GM19395 (cell line): Measurements from ENCODE around the gene VAMP1.
"Not testable (repeated sequence)": the region's sequence is repeated elsewhere in the genome, so short reads cannot be mapped to it uniquely, and the experiment has no call there.

Experiments
- ATAC-seq: cut with Tn5 transposase; IDR thresholded peaks from one replicate; pipeline ENCODE4 v1.9.1; 2021; ENCODE audit warnings: mild to moderate bottlenecking, moderate library complexity; ENCODE audit not compliant: unreplicated experiment

VAMP1 gene

DNA sequence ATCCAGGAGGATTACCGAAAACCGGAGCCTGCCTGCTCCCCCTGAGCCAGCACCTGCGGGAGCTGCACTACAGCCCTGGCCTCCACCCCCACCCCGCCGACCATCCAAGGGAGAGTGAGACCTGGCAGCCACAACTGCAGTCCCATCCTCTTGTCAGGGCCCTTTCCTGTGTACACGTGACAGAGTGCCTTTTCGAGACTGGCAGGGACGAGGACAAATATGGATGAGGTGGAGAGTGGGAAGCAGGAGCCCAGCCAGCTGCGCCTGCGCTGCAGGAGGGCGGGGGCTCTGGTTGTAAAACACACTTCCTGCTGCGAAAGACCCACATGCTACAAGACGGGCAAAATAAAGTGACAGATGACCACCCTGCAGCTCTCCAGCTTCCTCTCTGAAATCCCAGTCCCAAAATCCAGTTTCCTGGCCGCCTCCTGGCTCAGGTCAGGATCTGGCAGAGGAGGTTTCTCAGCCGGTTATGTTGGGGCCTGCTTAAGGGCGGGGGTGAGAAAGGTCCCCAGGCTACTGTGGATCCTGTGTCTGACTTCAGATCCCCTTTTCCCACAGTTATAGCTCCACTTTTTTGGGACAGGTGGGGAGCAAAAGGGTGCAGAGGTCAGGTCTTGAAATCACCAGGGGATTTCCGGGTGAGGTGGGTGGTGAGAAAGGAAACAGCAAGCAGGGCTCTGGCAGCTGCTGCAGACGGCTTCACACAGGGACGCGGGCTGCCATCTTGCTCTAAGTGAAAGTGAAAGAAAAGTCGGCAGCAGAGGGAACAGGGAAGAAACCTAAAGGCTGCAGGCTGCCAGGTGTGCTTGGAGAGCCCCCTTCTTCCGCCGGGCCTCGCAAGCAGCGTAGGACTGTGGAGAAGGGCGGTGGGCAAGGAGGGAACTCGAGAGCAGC lies 18.9 kb downstream of the VAMP1 start, which contains the start of gene TAPBPL:
Gene TAPBPL, plus strand, starts transcription at position 695 of the 897 bp plus-strand sequence. CDS start 207 bp downstream, outside the sequence.
- peak; percentile 69 for ATAC-seq

GRCh38 chr12:6450869-6451347 lies 19.6 kb downstream of the VAMP1 start:
- no peak for ATAC-seq

- ATAC-seq, result no peak
Measured at GRCh38 chr12:6450091-6450868, 20.2 kb downstream of the VAMP1 start.

DNA sequence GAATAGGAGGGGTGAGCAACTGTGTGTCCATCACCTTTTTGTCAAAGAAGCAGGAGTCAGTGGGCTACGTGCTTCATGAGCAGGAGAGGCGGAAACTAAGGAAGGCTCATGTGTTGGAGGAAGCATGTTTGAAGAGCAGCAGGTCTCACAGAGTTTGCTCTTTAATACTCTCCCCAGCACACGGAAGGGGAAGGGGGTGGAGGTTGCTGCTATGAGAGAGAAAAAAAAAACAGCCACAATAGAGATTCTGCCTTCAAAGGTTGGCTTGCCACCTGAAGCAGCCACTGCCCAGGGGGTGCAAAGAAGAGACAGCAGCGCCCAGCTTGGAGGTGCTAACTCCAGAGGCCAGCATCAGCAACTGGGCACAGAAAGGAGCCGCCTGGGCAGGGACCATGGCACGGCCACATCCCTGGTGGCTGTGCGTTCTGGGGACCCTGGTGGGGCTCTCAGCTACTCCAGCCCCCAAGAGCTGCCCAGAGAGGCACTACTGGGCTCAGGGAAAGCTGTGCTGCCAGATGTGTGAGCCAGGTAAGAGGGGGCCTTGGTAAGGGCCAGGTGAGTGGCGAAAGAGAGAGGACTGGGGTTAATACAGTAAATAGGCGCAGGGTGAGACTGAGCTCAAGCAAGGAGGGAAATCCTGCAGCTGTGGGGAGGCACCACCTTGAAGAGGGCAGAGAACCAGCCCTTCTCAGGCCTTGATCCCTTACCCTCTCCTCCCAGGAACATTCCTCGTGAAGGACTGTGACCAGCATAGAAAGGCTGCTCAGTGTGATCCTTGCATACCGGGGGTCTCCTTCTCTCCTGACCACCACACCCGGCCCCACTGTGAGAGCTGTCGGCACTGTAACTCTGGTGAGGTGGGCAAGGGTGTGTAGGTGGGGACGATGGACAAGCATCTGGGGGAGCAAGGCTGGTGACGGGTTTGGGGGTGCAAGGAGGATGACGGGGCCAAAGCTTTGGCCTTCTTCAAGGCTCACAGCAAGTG lies 25.5 kb downstream of the VAMP1 start, which contains the start of gene CD27:
Gene CD27, plus strand, starts transcription at position 252 of the 985 bp plus-strand sequence. Its CDS starts 141 bp downstream, at position 393.
- no peak for ATAC-seq

DNA sequence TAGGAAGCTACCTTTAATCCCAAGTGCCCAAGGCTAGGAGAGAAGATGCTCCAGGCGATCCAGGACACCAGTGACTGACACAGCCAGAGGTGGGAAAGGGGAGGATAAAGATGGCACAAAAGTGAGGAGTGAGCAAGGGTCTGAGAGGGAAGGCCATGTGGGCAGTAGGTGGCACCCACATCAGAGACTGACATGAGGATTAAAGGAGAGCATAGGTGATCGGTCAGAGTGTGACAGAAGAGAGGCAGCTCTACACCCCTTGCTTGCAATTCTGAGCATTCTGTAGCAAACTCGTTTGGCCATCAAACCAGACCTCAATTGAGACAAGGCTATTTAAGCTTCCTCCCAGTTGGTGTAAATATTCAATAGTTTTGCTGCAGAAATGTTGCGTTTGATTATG lies 26.4 kb downstream of the VAMP1 start:
- no peak for ATAC-seq

GRCh38 chr12:6443361-6443983 lies 27.0 kb downstream of the VAMP1 start:
- ATAC-seq, result no peak

DNA sequence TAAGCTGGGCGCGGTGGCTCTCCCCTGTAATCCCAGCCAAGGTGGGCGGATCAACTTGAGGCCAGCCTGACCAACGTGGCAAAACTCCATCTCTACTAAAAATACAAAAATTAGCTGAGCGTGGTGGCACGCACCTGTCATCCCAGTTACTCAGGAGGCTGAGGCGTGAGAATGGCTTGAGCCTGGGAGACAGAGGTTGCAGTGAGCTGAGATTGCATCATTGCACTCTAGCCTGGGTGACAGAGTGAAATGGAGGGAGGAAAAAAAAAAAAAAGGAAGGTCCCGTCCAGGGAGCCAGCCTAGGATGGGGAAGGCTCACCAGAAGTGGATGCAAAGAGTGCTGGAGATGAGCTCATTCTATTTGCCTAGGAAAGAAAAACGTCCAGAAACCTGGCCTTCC lies 27.6 kb downstream of the VAMP1 start:
- ATAC-seq, result no peak

GRCh38 chr12:6440391-6440790 lies 30.1 kb downstream of the VAMP1 start:
- ATAC-seq, result no peak

GRCh38 chr12:6438345-6438744 lies 32.1 kb downstream of the VAMP1 start:
- ATAC-seq, result no peak

DNA sequence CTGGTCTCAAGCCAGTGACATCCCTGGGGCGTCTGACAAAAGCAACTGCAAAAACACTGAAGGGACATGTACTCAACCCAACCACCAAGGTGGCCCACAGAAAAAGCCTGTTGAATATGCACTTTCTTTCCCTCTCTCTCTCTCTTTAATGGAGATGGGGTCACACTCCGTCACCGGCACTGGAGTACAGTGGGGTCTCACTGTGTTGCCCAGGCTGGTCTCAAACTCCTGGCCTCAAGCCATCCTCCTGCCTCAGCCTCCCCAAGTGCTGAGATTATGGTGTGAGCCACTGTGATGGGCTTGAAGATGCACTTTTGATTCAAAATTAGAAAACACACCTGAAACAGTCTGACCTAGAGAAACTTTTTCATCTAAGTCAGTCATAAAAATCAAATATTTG lies 32.9 kb downstream of the VAMP1 start:
- no peak for ATAC-seq

DNA sequence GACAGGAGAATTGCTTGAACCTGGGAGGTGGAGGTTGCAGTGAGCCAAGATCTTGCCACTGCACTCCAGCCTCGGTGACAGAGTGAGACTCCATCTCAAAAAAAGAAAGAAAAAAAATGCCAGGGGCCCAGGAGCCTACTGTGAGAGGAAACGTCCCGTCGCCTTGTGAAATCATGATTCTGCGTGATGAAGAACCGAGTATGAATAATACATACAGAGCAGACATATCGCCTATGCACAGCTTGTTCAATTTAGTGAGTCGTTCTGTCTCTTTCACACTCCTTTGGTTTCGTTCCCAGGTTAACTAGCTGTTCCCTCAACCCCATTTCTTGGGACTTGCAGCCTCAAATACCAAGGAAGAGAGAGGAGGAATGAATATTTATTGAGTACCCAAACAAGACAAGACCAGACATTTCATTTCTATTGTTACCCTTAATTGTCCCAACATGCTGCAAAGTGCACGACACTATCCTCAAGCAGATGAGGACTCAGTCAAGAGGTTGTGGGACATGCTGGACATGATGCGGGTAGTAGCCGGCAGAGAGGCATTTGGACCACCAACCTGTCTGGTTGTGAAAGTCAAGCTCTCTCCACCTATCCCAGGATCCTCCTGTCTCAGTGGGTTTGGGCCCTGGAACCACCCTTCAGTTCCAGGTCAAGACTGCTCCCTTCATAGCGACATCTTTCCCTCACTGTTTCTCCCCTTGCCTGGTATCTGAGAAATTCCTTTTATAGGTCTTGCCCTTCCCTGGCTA lies 34.3 kb downstream of the VAMP1 start:
- ATAC-seq, result no peak

DNA sequence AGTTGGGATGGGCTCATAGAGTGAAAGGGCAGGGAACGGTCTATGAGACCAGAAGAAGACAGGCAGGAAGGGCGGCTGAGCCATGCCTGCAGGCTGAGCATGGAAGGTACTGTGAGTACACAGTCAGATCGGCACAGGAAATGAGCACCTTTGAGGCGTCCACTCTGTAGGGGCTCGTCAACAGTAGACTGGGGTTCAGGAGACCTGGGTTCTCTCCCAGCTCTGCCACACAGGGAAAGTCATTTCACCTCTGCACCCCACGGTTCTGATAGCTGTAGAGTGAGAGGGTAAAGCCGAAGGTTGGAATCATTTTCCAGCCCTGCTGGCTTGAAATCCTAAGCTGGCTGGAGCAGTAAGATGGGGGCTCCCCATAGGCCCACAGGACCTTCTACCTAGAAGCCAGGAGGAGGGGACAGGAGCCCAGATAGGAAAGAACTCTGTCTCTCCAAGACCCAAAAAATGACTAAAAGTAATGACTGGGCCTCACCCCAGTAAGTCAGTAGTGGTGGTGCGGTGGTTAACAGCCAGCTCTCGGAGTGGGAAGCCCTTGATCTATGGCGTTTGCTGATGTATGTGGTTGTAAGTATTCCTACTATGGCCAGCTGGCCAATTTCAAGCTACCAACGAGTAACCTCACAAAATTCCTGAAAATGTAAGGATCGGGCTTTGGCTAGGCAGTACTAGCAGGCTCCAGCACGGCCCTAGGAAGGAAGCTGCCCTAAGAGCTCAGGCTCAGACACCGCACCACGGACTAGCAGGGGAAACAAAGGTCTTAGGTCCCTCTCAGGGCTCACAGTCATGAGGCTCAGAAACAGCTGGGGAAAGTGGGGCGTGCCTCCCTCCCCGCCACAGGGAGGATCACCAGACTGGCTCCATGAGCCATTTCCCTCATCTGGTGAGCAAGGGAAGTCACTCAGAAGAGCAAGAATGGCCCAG lies 36.0 kb downstream of the VAMP1 start:
- ATAC-seq, result no peak

- ATAC-seq, result no peak
Measured at GRCh38 chr12:6432991-6433390, 37.5 kb downstream of the VAMP1 start.

DNA sequence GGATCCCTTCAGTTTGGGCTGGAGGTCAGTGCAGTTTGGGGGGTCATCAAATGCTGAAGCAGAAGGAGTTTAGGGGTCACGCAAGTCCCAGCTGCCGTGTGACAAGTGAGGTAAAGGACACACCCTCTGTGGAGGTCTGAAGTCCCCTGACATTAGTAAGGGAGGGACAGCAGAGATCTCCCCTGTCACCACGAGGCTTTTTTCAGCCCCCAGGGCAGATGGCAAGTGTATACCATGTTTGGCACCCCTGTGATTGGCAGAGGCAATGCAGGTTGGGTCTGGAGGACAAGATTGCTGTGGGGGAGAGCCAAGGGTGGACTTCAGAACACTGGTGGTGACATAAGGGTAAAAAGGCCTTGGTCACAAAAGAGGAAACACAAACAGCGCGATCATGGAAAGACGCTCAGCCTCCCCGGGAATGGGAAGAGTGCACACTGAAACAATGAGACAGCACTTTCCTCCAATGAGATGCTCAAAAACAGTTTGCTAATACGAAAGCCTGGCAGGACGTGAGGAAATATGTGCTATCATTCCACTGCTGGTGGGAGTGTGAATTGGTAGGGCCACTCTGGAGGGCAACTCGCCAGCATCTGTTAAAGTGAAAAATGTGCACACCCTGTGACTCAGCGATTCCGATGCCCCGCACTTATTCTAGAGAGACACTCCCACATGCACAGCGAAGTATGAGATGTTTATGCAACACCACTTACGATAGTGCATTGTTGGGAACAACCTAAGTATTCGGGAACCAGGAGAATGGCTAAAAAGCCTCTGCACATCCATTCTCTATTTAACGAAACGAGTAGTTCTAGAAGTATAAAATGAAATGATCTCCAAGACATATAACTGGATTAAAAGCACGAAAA lies 40.1 kb downstream of the VAMP1 start:
- no peak for ATAC-seq

- ATAC-seq, result no peak
Measured at GRCh38 chr12:6428326-6428725, 42.2 kb downstream of the VAMP1 start.

GRCh38 chr12:6427796-6428195 lies 42.7 kb downstream of the VAMP1 start:
- ATAC-seq, result not testable (repeated sequence)
